HEK293 (cell line): ENCODE data around the gene POC1B.
A peak's percentile ranks its signal among the peaks of the same experiment; 100 is the strongest.

ENCODE experiments used
- BCL11B ChIP-seq: fragments of 450-650 bp; formaldehyde crosslinking; IDR thresholded peaks from 2 replicates; pipeline ENCODE4 v1.5.1; 2016; ENCODE audit warnings: low read depth, missing biosample characterization, missing genetic modification characterization
- GFI1B ChIP-seq: fragments of 450-650 bp; formaldehyde crosslinking; IDR thresholded peaks from 2 replicates; pipeline ENCODE4 v1.5.1; 2016; ENCODE audit warnings: missing biosample characterization, missing genetic modification characterization
- HOXC10 ChIP-seq: sonication (generic); formaldehyde crosslinking; IDR thresholded peaks from 2 replicates; pipeline ENCODE4 v1.8.1; 2023; ENCODE audit warnings: mild to moderate bottlenecking, missing genetic modification reagents
- KLF1 ChIP-seq: fragments of 450-650 bp; formaldehyde crosslinking; IDR thresholded peaks from 2 replicates; pipeline ENCODE4 v1.5.1; 2016; ENCODE audit warnings: missing biosample characterization, missing genetic modification characterization
- MYNN ChIP-seq: fragments of 450-650 bp; formaldehyde crosslinking; IDR thresholded peaks from 2 replicates; pipeline ENCODE4 v1.5.1; 2016; ENCODE audit warnings: missing biosample characterization, missing genetic modification characterization, borderline replicate concordance
- REPIN1 ChIP-seq: fragments of 450-650 bp; formaldehyde crosslinking; IDR thresholded peaks from 2 replicates; pipeline ENCODE4 v1.5.1; 2017; ENCODE audit warnings: missing biosample characterization, missing genetic modification characterization, low read depth
- TCF7L2 ChIP-seq: IDR thresholded peaks from 2 replicates; pipeline ENCODE4 v1.6.1; 2011; ENCODE audit warnings: low read depth, mild to moderate bottlenecking, inconsistent platforms, low read length, moderate library complexity, borderline replicate concordance
- ZBTB21 ChIP-seq: fragments of 450-650 bp; formaldehyde crosslinking; IDR thresholded peaks from 2 replicates; pipeline ENCODE4 v1.5.1; 2017; ENCODE audit warnings: missing biosample characterization, missing genetic modification characterization
- ZNF175 ChIP-seq: fragments of 450-650 bp; formaldehyde crosslinking; IDR thresholded peaks from 2 replicates; pipeline ENCODE4 v1.5.1; 2016; ENCODE audit warnings: missing biosample characterization, missing genetic modification characterization
- ZNF221 ChIP-seq: fragments of 450-650 bp; formaldehyde crosslinking; IDR thresholded peaks from 2 replicates; pipeline ENCODE4 v1.5.1; 2017; ENCODE audit warnings: missing biosample characterization, missing genetic modification characterization, borderline replicate concordance
- ZNF280D ChIP-seq: fragments of 450-650 bp; formaldehyde crosslinking; IDR thresholded peaks from 2 replicates; pipeline ENCODE4 v1.5.1; 2016; ENCODE audit warnings: missing biosample characterization, missing genetic modification characterization
- ZNF514 ChIP-seq: fragments of 450-650 bp; formaldehyde crosslinking; IDR thresholded peaks from 2 replicates; pipeline ENCODE4 v1.5.1; 2016; ENCODE audit warnings: missing biosample characterization, missing genetic modification characterization
- ZNF529 ChIP-seq: fragments of 450-650 bp; formaldehyde crosslinking; IDR thresholded peaks from 2 replicates; pipeline ENCODE4 v1.5.1; 2017; ENCODE audit warnings: missing genetic modification characterization, missing biosample characterization; ENCODE audit not compliant: insufficient replicate concordance
- ZNF624 ChIP-seq: fragments of 450-650 bp; formaldehyde crosslinking; IDR thresholded peaks from 2 replicates; pipeline ENCODE4 v1.5.1; 2017; ENCODE audit warnings: missing biosample characterization, missing genetic modification characterization
- ZNF670 ChIP-seq: fragments of 450-650 bp; formaldehyde crosslinking; IDR thresholded peaks from 2 replicates; pipeline ENCODE4 v1.5.1; 2016; ENCODE audit warnings: missing biosample characterization, missing genetic modification characterization, low read depth
- ZNF777 ChIP-seq: fragments of 450-650 bp; formaldehyde crosslinking; IDR thresholded peaks from 2 replicates; pipeline ENCODE4 v1.5.1; 2017; ENCODE audit warnings: missing biosample characterization, missing genetic modification characterization, borderline replicate concordance
- ZNF830 ChIP-seq: fragments of 450-650 bp; IDR thresholded peaks from 2 replicates; pipeline ENCODE4 v1.5.0; 2018; ENCODE audit warnings: missing biosample characterization, missing genetic modification characterization, low read depth, mild to moderate bottlenecking, moderate library complexity
- ZSCAN30 ChIP-seq: fragments of 450-650 bp; IDR thresholded peaks from 2 replicates; pipeline ENCODE4 v1.5.1; 2018; ENCODE audit warnings: missing biosample characterization, mild to moderate bottlenecking, missing genetic modification characterization, moderate library complexity
- TF ChIP-seq, protein P1 (sequence below): fragments of 450-650 bp; formaldehyde crosslinking; conservative IDR thresholded peaks from 2 replicates; pipeline ENCODE4 v1.5.1; 2016; ENCODE audit warnings: low read depth, missing biosample characterization, missing genetic modification characterization
- TF ChIP-seq, protein P2 (sequence below): fragments of 450-650 bp; formaldehyde crosslinking; IDR thresholded peaks from 2 replicates; pipeline ENCODE4 v1.5.1; 2017; ENCODE audit warnings: missing biosample characterization, missing genetic modification characterization
- TF ChIP-seq, protein P3 (sequence below): fragments of 450-650 bp; IDR thresholded peaks from 2 replicates; pipeline ENCODE4 v1.5.1; 2018; ENCODE audit warnings: missing biosample characterization, mild to moderate bottlenecking, missing genetic modification characterization
- TF ChIP-seq, protein P4 (sequence below): fragments of 450-650 bp; formaldehyde crosslinking; IDR thresholded peaks from 2 replicates; pipeline ENCODE4 v1.5.1; 2016; ENCODE audit warnings: missing biosample characterization, missing genetic modification characterization
- TF ChIP-seq, protein P5 (sequence below): fragments of 450-650 bp; formaldehyde crosslinking; IDR thresholded peaks from 2 replicates; pipeline ENCODE4 v1.5.1; 2016; ENCODE audit warnings: missing biosample characterization, missing genetic modification characterization
- TF ChIP-seq, protein P6 (sequence below): fragments of 450-650 bp; formaldehyde crosslinking; IDR thresholded peaks from 2 replicates; pipeline ENCODE4 v1.5.1; 2017; ENCODE audit warnings: missing biosample characterization, missing genetic modification characterization

The POC1B gene

DNA sequence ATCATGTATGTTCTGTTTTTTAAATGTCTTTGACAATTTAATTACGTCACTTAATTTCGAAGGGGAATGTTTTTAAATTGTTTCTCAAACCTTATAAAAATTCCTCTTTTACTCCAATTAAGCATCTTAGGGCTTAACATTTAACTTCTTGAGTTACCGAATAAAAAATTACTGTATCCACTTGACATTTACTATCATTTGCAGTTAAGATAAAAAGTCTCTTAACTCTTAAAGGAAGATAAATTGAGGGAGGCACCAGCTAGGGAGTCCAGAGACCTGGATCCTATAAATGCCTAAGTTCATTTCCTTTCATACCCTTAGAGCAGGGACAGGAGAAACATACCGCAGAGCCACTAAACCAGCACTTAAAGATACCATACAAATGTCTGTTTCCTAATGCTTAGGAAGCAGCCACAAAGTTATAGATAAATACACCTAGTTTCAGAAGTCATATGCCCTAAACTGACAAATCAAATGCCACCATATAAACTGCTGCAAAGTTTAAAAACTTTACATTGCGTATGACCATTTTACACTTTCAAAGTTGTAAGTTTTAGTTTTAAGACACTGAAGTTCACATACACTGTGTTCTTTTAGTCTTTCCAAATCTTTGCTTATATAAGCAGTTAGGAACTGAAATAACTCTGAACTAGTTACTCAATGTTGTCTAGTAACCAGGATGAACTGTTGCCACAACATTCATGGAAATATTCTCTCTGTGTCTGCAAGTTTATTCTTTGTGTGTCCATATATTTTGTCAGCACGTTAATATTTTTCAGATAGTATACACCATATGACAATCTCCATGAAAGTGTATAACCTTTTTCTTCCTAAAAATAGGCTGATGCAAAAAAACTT, 72.5 kb downstream of the POC1B start (continued):
- TF ChIP-seq, protein P1, sequence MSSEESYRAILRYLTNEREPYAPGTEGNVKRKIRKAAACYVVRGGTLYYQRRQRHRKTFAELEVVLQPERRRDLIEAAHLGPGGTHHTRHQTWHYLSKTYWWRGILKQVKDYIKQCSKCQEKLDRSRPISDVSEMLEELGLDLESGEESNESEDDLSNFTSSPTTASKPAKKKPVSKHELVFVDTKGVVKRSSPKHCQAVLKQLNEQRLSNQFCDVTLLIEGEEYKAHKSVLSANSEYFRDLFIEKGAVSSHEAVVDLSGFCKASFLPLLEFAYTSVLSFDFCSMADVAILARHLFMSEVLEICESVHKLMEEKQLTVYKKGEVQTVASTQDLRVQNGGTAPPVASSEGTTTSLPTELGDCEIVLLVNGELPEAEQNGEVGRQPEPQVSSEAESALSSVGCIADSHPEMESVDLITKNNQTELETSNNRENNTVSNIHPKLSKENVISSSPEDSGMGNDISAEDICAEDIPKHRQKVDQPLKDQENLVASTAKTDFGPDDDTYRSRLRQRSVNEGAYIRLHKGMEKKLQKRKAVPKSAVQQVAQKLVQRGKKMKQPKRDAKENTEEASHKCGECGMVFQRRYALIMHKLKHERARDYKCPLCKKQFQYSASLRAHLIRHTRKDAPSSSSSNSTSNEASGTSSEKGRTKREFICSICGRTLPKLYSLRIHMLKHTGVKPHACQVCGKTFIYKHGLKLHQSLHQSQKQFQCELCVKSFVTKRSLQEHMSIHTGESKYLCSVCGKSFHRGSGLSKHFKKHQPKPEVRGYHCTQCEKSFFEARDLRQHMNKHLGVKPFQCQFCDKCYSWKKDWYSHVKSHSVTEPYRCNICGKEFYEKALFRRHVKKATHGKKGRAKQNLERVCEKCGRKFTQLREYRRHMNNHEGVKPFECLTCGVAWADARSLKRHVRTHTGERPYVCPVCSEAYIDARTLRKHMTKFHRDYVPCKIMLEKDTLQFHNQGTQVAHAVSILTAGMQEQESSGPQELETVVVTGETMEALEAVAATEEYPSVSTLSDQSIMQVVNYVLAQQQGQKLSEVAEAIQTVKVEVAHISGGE = no peak
- TF ChIP-seq ZNF777 (tag by site-specific recombination) = no peak
- TF ChIP-seq ZSCAN30 (tag by site-specific recombination) = peak; percentile 81
- no peak for TF ChIP-seq ZBTB21 (tag by site-specific recombination)
- no peak for TF ChIP-seq TCF7L2
- no peak for TF ChIP-seq ZNF624
- TF ChIP-seq, protein P2, sequence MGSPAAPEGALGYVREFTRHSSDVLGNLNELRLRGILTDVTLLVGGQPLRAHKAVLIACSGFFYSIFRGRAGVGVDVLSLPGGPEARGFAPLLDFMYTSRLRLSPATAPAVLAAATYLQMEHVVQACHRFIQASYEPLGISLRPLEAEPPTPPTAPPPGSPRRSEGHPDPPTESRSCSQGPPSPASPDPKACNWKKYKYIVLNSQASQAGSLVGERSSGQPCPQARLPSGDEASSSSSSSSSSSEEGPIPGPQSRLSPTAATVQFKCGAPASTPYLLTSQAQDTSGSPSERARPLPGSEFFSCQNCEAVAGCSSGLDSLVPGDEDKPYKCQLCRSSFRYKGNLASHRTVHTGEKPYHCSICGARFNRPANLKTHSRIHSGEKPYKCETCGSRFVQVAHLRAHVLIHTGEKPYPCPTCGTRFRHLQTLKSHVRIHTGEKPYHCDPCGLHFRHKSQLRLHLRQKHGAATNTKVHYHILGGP (tag by site-specific recombination) = no peak
- TF ChIP-seq, protein P3, sequence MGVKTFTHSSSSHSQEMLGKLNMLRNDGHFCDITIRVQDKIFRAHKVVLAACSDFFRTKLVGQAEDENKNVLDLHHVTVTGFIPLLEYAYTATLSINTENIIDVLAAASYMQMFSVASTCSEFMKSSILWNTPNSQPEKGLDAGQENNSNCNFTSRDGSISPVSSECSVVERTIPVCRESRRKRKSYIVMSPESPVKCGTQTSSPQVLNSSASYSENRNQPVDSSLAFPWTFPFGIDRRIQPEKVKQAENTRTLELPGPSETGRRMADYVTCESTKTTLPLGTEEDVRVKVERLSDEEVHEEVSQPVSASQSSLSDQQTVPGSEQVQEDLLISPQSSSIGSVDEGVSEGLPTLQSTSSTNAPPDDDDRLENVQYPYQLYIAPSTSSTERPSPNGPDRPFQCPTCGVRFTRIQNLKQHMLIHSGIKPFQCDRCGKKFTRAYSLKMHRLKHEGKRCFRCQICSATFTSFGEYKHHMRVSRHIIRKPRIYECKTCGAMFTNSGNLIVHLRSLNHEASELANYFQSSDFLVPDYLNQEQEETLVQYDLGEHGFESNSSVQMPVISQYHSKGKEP (tag by site-specific recombination) = no peak
- TF ChIP-seq, protein P4, sequence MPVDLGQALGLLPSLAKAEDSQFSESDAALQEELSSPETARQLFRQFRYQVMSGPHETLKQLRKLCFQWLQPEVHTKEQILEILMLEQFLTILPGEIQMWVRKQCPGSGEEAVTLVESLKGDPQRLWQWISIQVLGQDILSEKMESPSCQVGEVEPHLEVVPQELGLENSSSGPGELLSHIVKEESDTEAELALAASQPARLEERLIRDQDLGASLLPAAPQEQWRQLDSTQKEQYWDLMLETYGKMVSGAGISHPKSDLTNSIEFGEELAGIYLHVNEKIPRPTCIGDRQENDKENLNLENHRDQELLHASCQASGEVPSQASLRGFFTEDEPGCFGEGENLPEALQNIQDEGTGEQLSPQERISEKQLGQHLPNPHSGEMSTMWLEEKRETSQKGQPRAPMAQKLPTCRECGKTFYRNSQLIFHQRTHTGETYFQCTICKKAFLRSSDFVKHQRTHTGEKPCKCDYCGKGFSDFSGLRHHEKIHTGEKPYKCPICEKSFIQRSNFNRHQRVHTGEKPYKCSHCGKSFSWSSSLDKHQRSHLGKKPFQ (tag by site-specific recombination) = peak; percentile 64
- TF ChIP-seq BCL11B (tag by site-specific recombination) = peak; percentile 50
- no peak for TF ChIP-seq ZNF670
- no peak for TF ChIP-seq KLF1 (tag by site-specific recombination)
- no peak for TF ChIP-seq HOXC10 (CRISPR knock-in tag)
- no peak for TF ChIP-seq ZNF280D (tag by site-specific recombination)
- no peak for TF ChIP-seq GFI1B (tag by site-specific recombination)
- TF ChIP-seq, protein P5, sequence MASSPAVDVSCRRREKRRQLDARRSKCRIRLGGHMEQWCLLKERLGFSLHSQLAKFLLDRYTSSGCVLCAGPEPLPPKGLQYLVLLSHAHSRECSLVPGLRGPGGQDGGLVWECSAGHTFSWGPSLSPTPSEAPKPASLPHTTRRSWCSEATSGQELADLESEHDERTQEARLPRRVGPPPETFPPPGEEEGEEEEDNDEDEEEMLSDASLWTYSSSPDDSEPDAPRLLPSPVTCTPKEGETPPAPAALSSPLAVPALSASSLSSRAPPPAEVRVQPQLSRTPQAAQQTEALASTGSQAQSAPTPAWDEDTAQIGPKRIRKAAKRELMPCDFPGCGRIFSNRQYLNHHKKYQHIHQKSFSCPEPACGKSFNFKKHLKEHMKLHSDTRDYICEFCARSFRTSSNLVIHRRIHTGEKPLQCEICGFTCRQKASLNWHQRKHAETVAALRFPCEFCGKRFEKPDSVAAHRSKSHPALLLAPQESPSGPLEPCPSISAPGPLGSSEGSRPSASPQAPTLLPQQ = no peak
- TF ChIP-seq ZNF514 (tag by site-specific recombination) = no peak
- no peak for TF ChIP-seq ZNF830
- TF ChIP-seq ZNF175 (tag by site-specific recombination) = no peak
- no peak for TF ChIP-seq REPIN1
- TF ChIP-seq ZNF221 = no peak
- no peak for TF ChIP-seq MYNN (tag by site-specific recombination)
- TF ChIP-seq, protein P6, sequence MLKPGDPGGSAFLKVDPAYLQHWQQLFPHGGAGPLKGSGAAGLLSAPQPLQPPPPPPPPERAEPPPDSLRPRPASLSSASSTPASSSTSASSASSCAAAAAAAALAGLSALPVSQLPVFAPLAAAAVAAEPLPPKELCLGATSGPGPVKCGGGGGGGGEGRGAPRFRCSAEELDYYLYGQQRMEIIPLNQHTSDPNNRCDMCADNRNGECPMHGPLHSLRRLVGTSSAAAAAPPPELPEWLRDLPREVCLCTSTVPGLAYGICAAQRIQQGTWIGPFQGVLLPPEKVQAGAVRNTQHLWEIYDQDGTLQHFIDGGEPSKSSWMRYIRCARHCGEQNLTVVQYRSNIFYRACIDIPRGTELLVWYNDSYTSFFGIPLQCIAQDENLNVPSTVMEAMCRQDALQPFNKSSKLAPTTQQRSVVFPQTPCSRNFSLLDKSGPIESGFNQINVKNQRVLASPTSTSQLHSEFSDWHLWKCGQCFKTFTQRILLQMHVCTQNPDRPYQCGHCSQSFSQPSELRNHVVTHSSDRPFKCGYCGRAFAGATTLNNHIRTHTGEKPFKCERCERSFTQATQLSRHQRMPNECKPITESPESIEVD (tag by site-specific recombination) = peak; percentile 95
- TF ChIP-seq ZNF529 (tag by site-specific recombination) = no peak
